ENCODE data around the gene RIMS3. TPM values are rescaled to one million over a fixed set of nuclear protein-coding genes. Genes with fewer than 3 reads are reported as not detected.

Gene RIMS3
- total RNA-seq, 1 experiment from 2014 or later, result 13.7 TPM

GRCh38 chr1:40711465-40712404 is 46.3 kb upstream of the RIMS3 start:
- no peak overlapping the region for H2AK5ac ChIP-seq (ENCODE audit: insufficient read length, low read length)
- peaks cover 5% of the 10 kb centered on the region for H3K79me1 ChIP-seq (ENCODE audit: insufficient read depth, low read depth, low read length, poor library complexity, severe bottlenecking)
- H3K4me1 ChIP-seq (ENCODE audit: insufficient read depth, low read length), result peaks cover 6% of the 10 kb centered on the region
- WGBS (ENCODE audit: extremely low coverage, insufficient read length, low lambda C conversion rate), result no CpG with 5 or more reads among the region's 3 CpGs
- H4K20me1 ChIP-seq (ENCODE audit: control insufficient read depth, insufficient read depth, insufficient read length), result no peaks in the 10 kb centered on the region
- no peak overlapping the region for H4K5ac ChIP-seq (ENCODE audit: insufficient read length, low read depth, low read length)
- no peak overlapping the region for H2BK20ac ChIP-seq (ENCODE audit: low read depth, low read length, poor library complexity, severe bottlenecking)
- H3K18ac ChIP-seq (ENCODE audit: insufficient read length, low read depth, low read length), result no peak overlapping the region
- H3K27ac ChIP-seq (ENCODE audit: insufficient read length, low read depth, low read length), result no peak overlapping the region
- H2AFZ ChIP-seq (ENCODE audit: low read length), result no peak overlapping the region
- H3K27me3 Mint-ChIP-seq (ENCODE audit: low read depth), result no peaks in the 10 kb centered on the region
- no peaks in the 10 kb centered on the region for H3K9me3 ChIP-seq (ENCODE audit: control insufficient read depth, low read depth, low read length)
- H3K14ac ChIP-seq (ENCODE audit: insufficient read depth, low read length), result no peak overlapping the region
- H2BK5ac ChIP-seq (ENCODE audit: insufficient read length, low read length), result no peak overlapping the region
- DNase-seq, result no peak
- H3K9ac ChIP-seq (ENCODE audit: extremely low read depth, insufficient read length, low read length), result peak overlapping the region; percentile 46
- peak overlapping the region; percentile 63 to 100 (median 64); a peak in 6 of 7 replicates for H3K27ac Mint-ChIP-seq
- H3K9me3 Mint-ChIP-seq, result no peaks in the 10 kb centered on the region
- H4K8ac ChIP-seq (replicated peaks; ENCODE audit: insufficient read length, low read depth, low read length), result no peak overlapping the region
- peaks cover 2 to 15% (median 11%) of the 10 kb centered on the region in 3 experiments; a peak in 6 of 7 replicates for H3K36me3 Mint-ChIP-seq (ENCODE audit: insufficient read depth in 1 of 3, low read depth in 3 of 3)
- H2BK15ac ChIP-seq (ENCODE audit: low read depth, low read length), result no peak overlapping the region
- H3K79me2 ChIP-seq (ENCODE audit: insufficient read depth, low read length), result peaks cover 20% of the 10 kb centered on the region; the same call in 1 of the 2 replicates
- H3K4me3 Mint-ChIP-seq, result peak overlapping the region; percentile 93 to 94
- no peak overlapping the region for H3K4ac ChIP-seq (ENCODE audit: low read depth, low read length)
- H3K56ac ChIP-seq (ENCODE audit: insufficient read length, low read depth, low read length), result no peak overlapping the region
- H3T11ph ChIP-seq (ENCODE audit: low read length), result no peak overlapping the region
- H3K27me3 ChIP-seq (ENCODE audit: insufficient read depth, low read length), result no peaks in the 10 kb centered on the region
- no peak for TF ChIP-seq CTCF (conservative IDR thresholded peaks at IDR 0.05)
- H3K23me2 ChIP-seq (ENCODE audit: insufficient read length, low read depth, low read length, poor library complexity, severe bottlenecking), result peaks cover 5% of the 10 kb centered on the region
- no peak overlapping the region for H2BK120ac ChIP-seq (ENCODE audit: low read depth, low read length, poor library complexity, severe bottlenecking)
- H4K91ac ChIP-seq (ENCODE audit: insufficient read length, low read depth, low read length), result no peak overlapping the region
- no peak overlapping the region for H2BK12ac ChIP-seq (ENCODE audit: insufficient read length, low read depth, low read length)
- H3K4me2 ChIP-seq (ENCODE audit: insufficient read depth, insufficient read length, low read length), result peak overlapping the region; percentile 63
- H3K4me1 Mint-ChIP-seq, result peaks cover 32 to 33% of the 10 kb centered on the region in 2 experiments
- no peak overlapping the region for H3K23ac ChIP-seq (ENCODE audit: insufficient read length, low read depth, low read length)
